PC-3 (cell line): ENCODE data around the gene SPINT3. TPM values are rescaled to one million over a fixed set of nuclear protein-coding genes. Genes with fewer than 3 reads are reported as not detected.

Source experiments
- ATAC-seq: fragments of 200-7000 bp; cut with Tn5 transposase; 2 replicates; pipeline ENCODE4 v1.9.1; 2020; ENCODE audit warnings: mild to moderate bottlenecking, moderate library complexity
- BruUV-seq: library from RNA; stranded (reverse); fragments of 400-500 nt; replicated peaks from 2 replicates; lab custom pipeline; 2021; lab: Mats Ljungman, UMichigan
- CTCF ChIA-PET: fragments of 300-600 bp; sonication (Branson Sonifier 250); formaldehyde crosslinking; loops from one replicate; lab custom pipeline; 2022; ENCODE audit warnings: antibody characterized with exemption; lab: Charles Lee
- POLR2A ChIA-PET: fragments of 300-600 bp; sonication (Branson Sonifier 250); formaldehyde crosslinking; loops from one replicate; lab custom pipeline; 2022; ENCODE audit warnings: antibody characterized with exemption; ENCODE audit not compliant: unreplicated experiment; lab: Charles Lee
- DNase-seq: peaks from one replicate; pipeline ENCODE4 v3.0.0-alpha.2; 2015
- H2AFZ ChIP-seq: fragments of 300-600 bp; sonication (generic); 2 replicates; pipeline ENCODE4 v1.6.0; 2016; ENCODE audit warnings: antibody characterized with exemption, low read length
- H3F3A ChIP-seq: fragments of 300-600 bp; sonication (generic); one replicate; pipeline ENCODE4 v1.6.0; 2017; ENCODE audit warnings: antibody characterized with exemption, low read length, control low read depth, mild to moderate bottlenecking; ENCODE audit not compliant: unreplicated experiment
- H3K27ac ChIP-seq: fragments of 300-600 bp; sonication (generic); 2 replicates; pipeline ENCODE4 v1.5.1; 2016; ENCODE audit warnings: mild to moderate bottlenecking, low read length
- H3K27me3 ChIP-seq: fragments of 300-600 bp; sonication (generic); 2 replicates; pipeline ENCODE4 v1.6.1; 2016; ENCODE audit warnings: low read length, mixed read lengths
- H3K36me3 ChIP-seq: fragments of 300-600 bp; sonication (generic); 2 replicates; pipeline ENCODE4 v1.6.1; 2016; ENCODE audit warnings: low read depth, mixed run types, low read length, mixed read lengths
- H3K4me1 ChIP-seq: fragments of 300-600 bp; sonication (generic); 2 replicates; pipeline ENCODE4 v1.5.1; 2016; ENCODE audit warnings: low read length; ENCODE audit not compliant: insufficient read depth
- H3K4me2 ChIP-seq: fragments of 300-600 bp; sonication (generic); 2 replicates; pipeline ENCODE4 v1.6.0; 2016; ENCODE audit warnings: low read length
- H3K4me3 ChIP-seq: fragments of 300-600 bp; sonication (generic); 2 replicates; pipeline ENCODE4 v1.5.1; 2016; ENCODE audit warnings: mild to moderate bottlenecking, low read length, mixed read lengths
- H3K79me2 ChIP-seq: fragments of 300-600 bp; sonication (generic); 2 replicates; pipeline ENCODE4 v1.6.1; 2017; ENCODE audit warnings: low read length, mixed read lengths
- H3K9ac ChIP-seq: fragments of 300-600 bp; sonication (generic); 2 replicates; pipeline ENCODE4 v1.6.0; 2016; ENCODE audit warnings: mild to moderate bottlenecking, low read length
- H3K9me2 ChIP-seq: fragments of 300-600 bp; sonication (generic); replicated peaks from 2 replicates; pipeline ENCODE4 v1.6.1; 2016; ENCODE audit warnings: mixed run types, low read length, mixed read lengths
- H3K9me3 ChIP-seq: fragments of 300-600 bp; sonication (generic); 2 replicates; pipeline ENCODE4 v1.6.1; 2016; ENCODE audit warnings: low read length, mixed read lengths
- H4K20me1 ChIP-seq: fragments of 300-600 bp; sonication (generic); 2 replicates; pipeline ENCODE4 v1.6.1; 2016; ENCODE audit warnings: low read length, mixed read lengths
- CTCF ChIP-seq: fragments of 300-600 bp; sonication (generic); conservative IDR thresholded peaks from 2 replicates; pipeline ENCODE4 v1.5.1; 2017; ENCODE audit warnings: antibody characterized with exemption, low read depth, mild to moderate bottlenecking, low read length
- EZH2 ChIP-seq: fragments of 300-600 bp; sonication (generic); IDR thresholded peaks from one replicate; pipeline ENCODE4 v1.6.1; 2017; ENCODE audit warnings: antibody characterized with exemption, mild to moderate bottlenecking, low read length; ENCODE audit not compliant: unreplicated experiment
- EZH2phosphoT487 ChIP-seq: fragments of 300-600 bp; sonication (generic); IDR thresholded peaks from 2 replicates; pipeline ENCODE4 v1.6.1; 2018; ENCODE audit warnings: mild to moderate bottlenecking, antibody characterized with exemption, low read length, borderline replicate concordance
- intact Hi-C: fragments of 100-400 bp; cut with micrococcal nuclease; formaldehyde crosslinking; loops from 2 replicates; pipeline ENCODE4 v1.9.0; 2023
- total RNA-seq: library from RNA; depleted of rRNA; stranded (reverse); fragments of >200 nt; gene quantifications from 2 replicates; pipeline ENCODE4 v1.2.3, GENCODE V29; 2014

Gene SPINT3
- total RNA-seq, 1 experiment from 2014 or later = not detected

- ChIA-PET POLR2A (no interaction called here), CTCF (no interaction called here)
- H3K27me3 ChIP-seq = peaks cover 9% of the 10 kb centered on the region; the same call in 1 of the 2 replicates
- H3K36me3 ChIP-seq = no peaks in the 10 kb centered on the region
- DNase-seq (no peak), ATAC-seq (no peak)
- H3K4me2 ChIP-seq = no peak overlapping the region
- no peak overlapping the region for H3K27ac ChIP-seq
- TF ChIP-seq CTCF = no peak
- TF ChIP-seq EZH2phosphoT487 = no peak
- no peak for TF ChIP-seq EZH2
- BruUV-seq = no TSS peak
- no peak overlapping the region for H3K9ac ChIP-seq
- H3K4me3 ChIP-seq = no peak overlapping the region
- H3K4me1 ChIP-seq = peaks cover 16% of the 10 kb centered on the region
- H3K79me2 ChIP-seq = no peaks in the 10 kb centered on the region
- no peaks in the 10 kb centered on the region for H3F3A ChIP-seq
- H3K9me2 ChIP-seq = no peaks in the 10 kb centered on the region; the same call in 1 of the 2 replicates
- H4K20me1 ChIP-seq = no peaks in the 10 kb centered on the region
- H3K9me3 ChIP-seq = no peaks in the 10 kb centered on the region
- H2AFZ ChIP-seq = no peak overlapping the region
- intact Hi-C loops = no loop called here
These were observed 30.0 kb downstream of the SPINT3 start for GRCh38 chr20:45485388-45485787.

GRCh38 chr20:45484676-45485075 lies 30.7 kb downstream of the SPINT3 start:
- POLR2A ChIA-PET = no interaction called here
- H2AFZ ChIP-seq = no peak overlapping the region
- intact Hi-C loops = no loop called here

More at GRCh38 chr20:45484676-45485075, 30.7 kb downstream of the SPINT3 start:
- no peaks in the 10 kb centered on the region for H3K9me3 ChIP-seq
- no peak overlapping the region for H3K4me2 ChIP-seq
- no peak overlapping the region for H3K9ac ChIP-seq
- peaks cover 14% of the 10 kb centered on the region for H3K4me1 ChIP-seq
- no peak overlapping the region for H3K27ac ChIP-seq
- H3K27me3 ChIP-seq = peaks cover 9% of the 10 kb centered on the region; the same call in 1 of the 2 replicates
- no peak for ATAC-seq
- no TSS peak for BruUV-seq
- no peak for DNase-seq
- no peak overlapping the region for H3K4me3 ChIP-seq
- H4K20me1 ChIP-seq = no peaks in the 10 kb centered on the region
- CTCF ChIA-PET = no interaction called here
- H3F3A ChIP-seq = no peaks in the 10 kb centered on the region
- no peaks in the 10 kb centered on the region for H3K36me3 ChIP-seq
- TF ChIP-seq EZH2 (no peak), CTCF (no peak), EZH2phosphoT487 (no peak)
- H3K9me2 ChIP-seq = no peaks in the 10 kb centered on the region; the same call in 1 of the 2 replicates
- H3K79me2 ChIP-seq = no peaks in the 10 kb centered on the region
